ENCODE data around the gene CCNY. TPM values are rescaled to one million over a fixed set of nuclear protein-coding genes. Genes with fewer than 3 reads are reported as not detected.

CCNY gene
- total and polyA plus RNA-seq, 2 of the 13 experiments (the other 11 are each of a cell fraction or from before 2014, with no cell fraction given) = 48.2 to 54.7 TPM

- peak; percentile 81 for FAIRE-seq
- peak; percentile 85 for TF ChIP-seq PRDM15 (CRISPR knock-in tag; IDR thresholded peaks at IDR 0.05)
- TF ChIP-seq ZNF609 (CRISPR knock-in tag; IDR thresholded peaks at IDR 0.05; ENCODE audit: borderline replicate concordance) = no peak
- 0 out of 2 replicates have a peak, but pooled peaks have one; percentile 30 for TF ChIP-seq GATA4 (IDR thresholded peaks at IDR 0.05; ENCODE audit: borderline replicate concordance, low read depth)
- TF ChIP-seq TOPORS (CRISPR knock-in tag; IDR thresholded peaks at IDR 0.05) = no peak
- TF ChIP-seq ZNF557 (CRISPR knock-in tag; IDR thresholded peaks at IDR 0.05) = no peak
- TF ChIP-seq HIC2 (CRISPR knock-in tag; IDR thresholded peaks at IDR 0.05; ENCODE audit: low read depth) = no peak
- no peak for TF ChIP-seq SMAD9 (CRISPR knock-in tag; IDR thresholded peaks at IDR 0.05)
- no peak for TF ChIP-seq E2F1 (CRISPR knock-in tag; IDR thresholded peaks at IDR 0.05)
- 0 out of 2 replicates have a peak, but pooled peaks have one; percentile 18 for TF ChIP-seq ZNF556 (CRISPR knock-in tag; IDR thresholded peaks at IDR 0.05; ENCODE audit: borderline replicate concordance)
- no peak for TF ChIP-seq ATF5 (CRISPR knock-in tag; IDR thresholded peaks at IDR 0.05; ENCODE audit: low read depth)
These were observed 111.5 kb downstream of the CCNY start for GRCh38 chr10:35447693-35448407.

More at GRCh38 chr10:35447693-35448407, 111.5 kb downstream of the CCNY start:
- CTCF ChIA-PET (ENCODE audit: low intra/inter-chr PET ratio, low total read pairs) = no interaction called here
- no peaks in the 10 kb centered on the region for H4K20me1 ChIP-seq (ENCODE audit: insufficient read depth, low read length)
- peak overlapping the region; percentile 89 for H3K4me2 ChIP-seq (ENCODE audit: low read depth, low read length)
- peaks cover 77% of the 10 kb centered on the region for H3K79me2 ChIP-seq (ENCODE audit: insufficient read depth, low read length)
- 5% methylated on average over 12 of the region's 14 CpGs for WGBS (ENCODE audit: low lambda C conversion rate)
- ATAC-seq (peak; percentile 76), DNase-seq (ENCODE audit: low spot score) (peak; percentile 86)
- H3K9me3 ChIP-seq (ENCODE audit: low read length) = peaks cover 14% of the 10 kb centered on the region
- H2AFZ ChIP-seq (ENCODE audit: low read length) = no peak overlapping the region
- TSS peak; percentile 53 for BruUV-seq (replicated peaks)
- peak overlapping the region; percentile 36 to 60 (median 37) for H3K4me3 ChIP-seq (replicated peaks in 1 of 3; ENCODE audit: insufficient read depth in 1 of 3, low read depth in 2 of 3, low read length in 3 of 3)
- peak overlapping the region; percentile 74 for H3K27ac ChIP-seq (ENCODE audit: extremely low read length, insufficient read depth, low read length)
- H3K36me3 ChIP-seq (replicated peaks in 1 of 2; ENCODE audit: control insufficient read depth in 1 of 2, insufficient read depth in 2 of 2, low read length in 2 of 2) = no peaks in the 10 kb centered on the region
- peak overlapping the region; percentile 64 for H3K9ac ChIP-seq (ENCODE audit: insufficient read depth, low read depth, low read length)
- in situ Hi-C loops (cut with HindIII; ENCODE audit: extremely low pct_ligation_motif_present, low pct_unique_long_range_greater_than_20kb) (no loop called here), intact Hi-C loops (cut with micrococcal nuclease; ENCODE audit: unreplicated experiment) (loop anchor here (5.0 kb wide), 1 partner anchor 111 kb away; the partner anchor contains the start of gene CCNY)
- peaks cover 80% of the 10 kb centered on the region for H3K4me1 ChIP-seq (ENCODE audit: insufficient read depth, low read length)
- H3K27me3 ChIP-seq (ENCODE audit: control insufficient read depth in 1 of 2, insufficient read depth in 2 of 2, low read length in 2 of 2) = no peaks in the 10 kb centered on the region
- POLR2A ChIA-PET = no interaction called here

All from HepG2 (cell line).